Hypothalamus (tissue), 51 donors: Measurements from ENCODE around the gene CDC25B.
"Not testable (repeated sequence)": the region's sequence is repeated elsewhere in the genome, so short reads cannot be mapped to it uniquely, and the experiment has no call there.

Experiments
- DNase-seq, 51 donors: peaks; one replicate each; lab custom pipeline; 2025; lab: John Stamatoyannopoulos, UW

Gene CDC25B

GRCh38 chr20:3820901-3821727 is 25.0 kb downstream of the CDC25B start:
- no peak for DNase-seq

DNA sequence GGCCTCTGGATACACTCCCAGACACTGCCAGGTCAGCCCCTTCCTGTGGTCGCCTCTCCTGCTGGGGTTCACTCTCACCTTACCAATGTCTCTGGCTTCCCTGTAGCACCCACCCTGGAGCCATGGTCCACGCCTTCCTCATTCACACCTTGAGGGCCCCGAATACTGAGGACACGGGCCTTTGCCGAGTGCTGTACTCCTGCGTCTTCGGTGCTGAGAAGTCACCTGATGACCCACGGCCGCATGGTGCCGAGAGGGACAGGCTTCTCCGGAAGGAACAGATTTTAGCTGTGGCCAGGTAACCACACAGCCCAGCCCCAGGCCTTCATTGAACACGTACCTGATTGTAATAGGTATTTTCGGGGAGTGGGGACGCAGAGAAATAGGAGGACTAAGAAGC is 25.9 kb downstream of the CDC25B start:
- DNase-seq = no peak

DNA sequence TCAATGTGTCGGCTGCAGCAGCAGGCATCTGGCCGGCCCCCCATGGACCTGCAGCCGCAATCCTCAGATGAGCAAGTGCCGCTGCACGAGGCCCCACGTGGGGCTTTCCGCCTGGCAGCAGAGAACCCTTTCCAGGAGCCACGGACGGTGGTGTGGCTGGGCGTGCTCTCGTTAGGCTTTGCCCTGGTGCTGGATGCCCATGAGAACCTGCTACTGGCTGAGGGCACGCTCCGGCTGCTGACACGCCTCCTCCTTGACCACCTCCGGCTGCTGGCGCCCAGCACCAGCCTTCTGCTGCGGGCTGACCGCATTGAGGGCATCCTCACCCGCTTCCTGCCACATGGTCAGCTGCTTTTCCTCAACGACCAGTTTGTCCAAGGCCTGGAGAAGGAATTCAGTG is 27.8 kb downstream of the CDC25B start:
- no peak for DNase-seq

DNA sequence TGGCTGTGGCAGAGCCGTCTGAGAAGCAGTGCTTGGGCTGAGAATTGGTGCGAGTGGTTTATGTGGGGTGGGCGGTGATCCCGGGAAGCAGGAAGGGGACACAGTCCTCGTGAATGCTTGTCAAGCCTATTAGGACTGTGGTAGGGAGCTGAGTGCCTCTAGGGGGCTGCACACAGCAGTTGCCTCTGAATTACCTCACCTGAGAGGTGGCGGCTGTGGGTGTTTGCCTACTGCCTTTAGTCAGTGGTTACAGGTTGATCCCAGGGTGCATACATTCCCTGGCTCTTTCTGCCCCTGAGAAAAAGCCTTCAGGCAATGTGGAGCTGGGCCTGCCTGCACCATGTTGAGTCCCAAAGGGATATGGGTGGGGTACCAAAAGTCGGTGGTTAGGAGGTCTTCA is 29.4 kb downstream of the CDC25B start:
- DNase-seq = no peak

DNA sequence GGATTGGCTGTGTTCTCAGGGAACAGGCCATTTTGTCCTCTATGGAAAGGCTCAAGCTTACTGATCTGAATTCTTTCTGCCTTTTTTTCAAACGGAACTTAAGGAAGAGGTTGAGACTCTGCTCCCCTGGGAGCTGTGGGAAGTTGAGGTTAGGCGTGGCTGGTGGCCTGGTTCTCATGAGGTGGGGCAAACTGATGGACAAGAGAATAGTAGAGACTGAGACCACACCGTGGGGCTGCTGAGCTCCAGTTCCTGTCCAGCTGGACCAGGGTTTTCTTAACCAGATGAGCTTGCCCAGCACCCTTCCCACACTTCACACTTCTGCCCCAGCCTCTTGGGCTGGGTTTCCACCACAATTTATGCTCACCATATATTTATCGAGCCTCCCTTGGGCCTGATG is 30.3 kb downstream of the CDC25B start:
- DNase-seq = no peak

GRCh38 chr20:3828798-3829197 is 32.7 kb downstream of the CDC25B start:
- DNase-seq = no peak

DNA sequence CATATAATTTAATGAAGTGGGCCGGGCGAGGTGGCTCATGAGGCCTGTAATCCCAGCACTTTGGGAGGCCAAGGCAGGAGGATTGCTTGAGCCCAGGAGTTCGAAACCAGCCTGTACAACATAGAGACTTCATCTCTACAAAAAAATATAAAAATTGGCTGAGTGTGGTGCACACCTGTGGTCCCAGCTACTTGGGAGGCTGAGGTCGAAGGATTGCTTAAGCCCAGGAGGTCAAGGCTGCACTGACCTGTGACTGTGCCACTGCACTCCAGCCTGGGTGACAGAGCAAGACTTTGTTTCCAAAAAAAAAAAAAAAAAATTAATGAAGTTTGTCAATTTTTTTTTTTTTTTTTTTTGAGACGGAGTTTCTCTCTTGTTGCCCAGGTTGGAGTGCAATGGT is 33.8 kb downstream of the CDC25B start:
- DNase-seq = not testable (repeated sequence)

DNA sequence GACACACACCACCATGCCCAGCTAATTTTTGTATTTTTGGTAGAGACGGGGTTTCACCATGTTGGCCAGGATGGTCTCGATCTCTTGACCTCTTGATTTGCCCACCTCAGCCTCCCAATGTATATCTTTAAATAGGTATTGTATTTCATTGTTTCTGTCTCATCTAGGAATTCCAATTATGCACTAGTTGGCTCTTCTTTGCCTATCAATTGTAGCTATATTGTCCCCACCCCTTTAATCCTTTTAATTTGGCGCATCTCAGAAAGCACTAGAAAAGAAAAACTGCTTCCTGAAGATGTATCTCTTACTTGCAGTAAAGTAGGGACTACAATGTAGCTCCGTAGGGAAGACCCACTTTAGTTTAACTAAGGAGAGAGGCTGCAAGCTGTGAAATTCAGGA is 40.0 kb downstream of the CDC25B start:
- DNase-seq = no peak

GRCh38 chr20:3839328-3839727 is 43.2 kb downstream of the CDC25B start:
- DNase-seq = no peak

- DNase-seq = not testable (repeated sequence)
Observed at GRCh38 chr20:3840201-3840600, 44.1 kb downstream of the CDC25B start.

DNA sequence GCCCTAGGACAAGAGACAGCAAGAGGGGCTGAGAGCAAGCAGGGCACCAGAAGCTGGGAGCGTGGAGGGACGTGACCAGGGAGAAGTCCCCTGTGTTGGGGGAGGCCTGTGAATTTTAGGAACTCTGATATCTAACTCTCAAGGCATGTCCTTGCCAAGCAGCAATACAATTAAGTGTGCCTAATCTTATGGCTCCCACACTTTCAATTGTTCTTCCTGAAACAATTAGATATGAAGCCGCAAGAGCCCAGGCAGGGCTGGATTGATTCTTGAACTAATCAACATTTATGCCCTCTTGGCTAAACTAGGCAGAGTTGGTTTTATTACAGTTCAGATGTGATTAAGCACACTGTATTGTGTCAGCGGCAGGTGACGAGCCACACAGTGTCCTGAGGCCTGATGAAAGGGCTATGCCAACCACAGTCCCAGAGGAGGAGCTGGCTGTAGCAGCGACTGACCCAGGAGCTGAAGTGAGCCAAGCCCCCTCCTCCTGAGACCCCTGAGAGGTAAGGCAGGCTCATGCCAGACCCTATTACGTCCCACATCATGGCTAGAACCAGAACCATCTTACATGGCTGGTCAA is 46.3 kb downstream of the CDC25B start:
- DNase-seq = no peak

GRCh38 chr20:3843490-3843889 is 47.4 kb downstream of the CDC25B start:
- DNase-seq = no peak

GRCh38 chr20:3843990-3844619 is 48.0 kb downstream of the CDC25B start:
- not testable (repeated sequence) for DNase-seq

GRCh38 chr20:3846378-3846739 is 50.2 kb downstream of the CDC25B start:
- peak in 12 of 51 donors; percentile 15 to 66 (median 49) for DNase-seq

DNA sequence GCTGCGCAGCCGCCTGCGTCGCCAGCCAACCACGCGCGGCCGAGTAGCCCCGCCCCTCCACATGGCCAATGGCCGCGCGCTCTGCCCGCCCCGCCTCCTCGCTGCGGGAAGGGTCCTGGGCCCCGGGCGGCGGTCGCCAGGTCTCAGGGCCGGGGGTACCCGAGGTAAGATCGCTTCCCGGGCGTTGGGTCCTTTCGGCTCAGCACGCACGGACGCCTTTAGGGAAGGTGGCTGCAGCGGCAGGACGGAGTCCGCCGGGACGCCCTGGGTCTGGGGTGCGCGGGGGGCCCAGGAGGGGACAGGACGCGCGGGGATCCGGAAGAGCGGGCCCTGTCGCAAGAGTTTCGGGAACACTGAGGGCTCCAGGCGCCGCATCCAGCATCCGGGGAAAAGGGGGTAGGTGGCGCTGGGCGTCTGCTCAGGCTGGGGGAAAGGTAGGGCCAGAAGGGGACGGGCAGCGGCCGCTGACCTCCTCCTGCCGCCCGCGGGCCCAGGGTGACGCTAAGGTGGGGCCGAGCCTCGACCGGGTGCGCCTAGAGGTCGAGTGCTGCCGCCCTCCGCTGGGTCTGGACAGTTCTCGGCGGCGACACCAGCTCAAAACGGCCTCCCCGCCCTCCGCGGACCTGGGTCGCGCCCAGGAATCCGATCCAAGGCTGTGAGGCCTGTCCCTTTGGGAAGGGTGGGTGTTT is 50.8 kb downstream of the CDC25B start, which contains the start of gene MAVS:
Gene MAVS, plus strand, starts transcription at position 95 of the 689 bp plus-strand sequence. CDS start 7,791 bp downstream, outside the sequence.
- peak in 50 of 51 donors; percentile 46 to 93 (median 82) for DNase-seq

DNA sequence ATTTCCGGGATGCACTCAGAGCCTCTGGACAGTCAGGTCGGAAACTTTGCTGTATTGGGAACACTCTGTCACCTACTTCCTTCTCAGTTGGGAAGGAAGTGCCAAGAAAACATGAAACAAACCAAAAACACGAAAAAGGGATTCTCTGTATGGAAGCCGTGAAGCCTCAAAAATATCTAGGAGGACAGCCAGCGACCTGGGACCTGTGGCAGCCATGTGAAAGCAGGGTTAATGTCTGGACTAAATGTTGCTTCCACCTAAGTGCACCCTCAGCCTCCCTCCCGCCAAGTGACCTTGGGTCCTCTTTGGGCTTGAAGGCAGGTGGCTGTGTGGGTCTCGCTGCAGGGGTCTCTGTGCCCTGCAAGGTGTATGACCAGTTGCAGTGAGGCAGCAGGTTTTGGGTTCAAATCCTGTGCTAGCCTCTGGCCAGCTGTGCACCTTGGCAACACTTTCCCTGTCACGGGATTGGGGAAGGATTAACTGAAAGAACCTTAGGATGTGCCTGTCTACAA is 51.4 kb downstream of the CDC25B start:
- DNase-seq = peak in 1 of 51 donors; percentile 56

DNA sequence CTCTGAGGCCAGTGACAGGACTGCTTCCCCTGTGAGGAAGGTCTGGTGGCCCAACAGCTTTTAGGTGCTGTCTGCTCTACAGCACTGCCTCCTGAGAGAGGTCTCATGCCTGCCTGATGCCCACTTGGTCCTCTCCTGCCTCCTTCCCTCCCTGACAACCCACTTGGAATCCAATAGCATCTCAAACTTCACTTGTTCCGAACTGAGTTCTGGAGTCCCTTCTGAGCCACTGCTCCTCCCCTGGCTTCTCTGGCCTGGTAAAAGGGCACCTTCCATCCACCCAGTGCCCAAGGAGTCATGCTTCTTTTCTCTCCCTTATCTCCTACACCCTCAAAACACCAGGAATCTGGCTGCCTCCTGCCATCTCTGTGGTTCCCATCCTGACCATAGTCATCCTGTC is 52.5 kb downstream of the CDC25B start:
- DNase-seq = no peak

GRCh38 chr20:3854462-3854871 is 58.4 kb downstream of the CDC25B start:
- DNase-seq = no peak
